Upper lobe of left lung (tissue), 6 donors: Measurements from ENCODE around the gene PTGDR2. TPM values are rescaled to one million over a fixed set of nuclear protein-coding genes. Genes with fewer than 3 reads are reported as not detected.
A peak's percentile ranks its signal among the peaks of the same experiment; 100 is the strongest.

ENCODE experiments used
- ATAC-seq, 2 donors: fragments of 200-7000 bp; cut with Tn5 transposase; one replicate each; pipeline ENCODE4 v1.9.1; 2022; ENCODE audit warnings: mild to moderate bottlenecking in 2 of 2, moderate library complexity in 2 of 2; ENCODE audit not compliant: low FRiP score in 2 of 2
- DNase-seq, 2 donors: peaks; one replicate each; pipeline ENCODE4 v3.0.0-alpha.2; 2019 to 2020
- H3K27ac ChIP-seq, 4 donors: fragments of 200-600 bp; sonication (generic); one replicate each; pipeline ENCODE4 v1.5.1; 2016 to 2019
- H3K27me3 ChIP-seq, 4 donors: fragments of 200-600 bp; sonication (generic); one replicate each; pipeline ENCODE4 v1.5.1; 2017 to 2019
- H3K36me3 ChIP-seq, 4 donors: fragments of 200-600 bp; sonication (generic); one replicate each; pipeline ENCODE4 v1.5.1; 2016 to 2019
- H3K4me1 ChIP-seq, 4 donors: fragments of 200-600 bp; sonication (generic); one replicate each; pipeline ENCODE4 v1.5.1; 2018 to 2019
- H3K4me3 ChIP-seq, 4 donors: fragments of 200-600 bp; sonication (generic); one replicate each; pipeline ENCODE4 v1.5.1; 2017 to 2019; ENCODE audit warnings: mild to moderate bottlenecking in 2 of 4, moderate library complexity in 1 of 4
- H3K9me3 ChIP-seq, 4 donors: fragments of 200-600 bp; sonication (generic); one replicate each; pipeline ENCODE4 v1.5.1; 2018 to 2019
- CTCF ChIP-seq, 6 experiments: fragments of 450-650 bp in 4 of 6; fragments of 200-600 bp in 2 of 6; sonication (generic) in 2 of 6; IDR thresholded peaks; one replicate each; pipeline ENCODE4 v1.5.1; 2016 to 2019; ENCODE audit warnings: antibody characterized with exemption in 6 of 6
- EP300 ChIP-seq, 4 donors: sonication (generic); formaldehyde crosslinking; IDR thresholded peaks; one replicate each; pipeline ENCODE4 v1.5.1; 2017; ENCODE audit warnings: antibody characterized with exemption in 4 of 4, control low read depth in 2 of 4
- POLR2A ChIP-seq, 4 donors: fragments of 450-650 bp; IDR thresholded peaks; one replicate each; pipeline ENCODE4 v1.5.1; 2016 to 2017; ENCODE audit warnings: antibody characterized with exemption in 4 of 4, mild to moderate bottlenecking in 2 of 4
- POLR2AphosphoS5 ChIP-seq, 2 donors: sonication (generic); formaldehyde crosslinking; IDR thresholded peaks; one replicate each; pipeline ENCODE4 v1.5.1; 2017; ENCODE audit warnings: antibody characterized with exemption in 2 of 2
- WGBS, 2 donors: methylation state at CpG; one replicate each; pipeline ENCODE4 v1.1.5; 2017 to 2018; 5-methylcytosine and 5-hydroxymethylcytosine counted together
- total RNA-seq, 6 donors: library from RNA; depleted of rRNA in 4 of 6; stranded (reverse); fragments of >200 nt in 4 of 6; gene quantifications; one replicate each; pipeline versions ENCODE4 v1.1.0 to v1.2.1, GENCODE V29; 2016 to 2021
- donor health status: DM: no; HTN: no; CAD: no; lungs with moderate emphysema.
- donor health status: DM: no; HTN: yes; CAD: no; lungs with severe emphysema.

PTGDR2 gene
- total RNA-seq, 6 donors from 2014 or later = 0.49 to 1.5 (median 1.1) TPM; not detected in 2

- DNase-seq (no peak), ATAC-seq (no peak)
- H3K27me3 ChIP-seq = no peaks in the 10 kb centered on the region
- H3K27ac ChIP-seq = no peak overlapping the region
- peaks cover 5 to 9% (median 7%) of the 10 kb centered on the region in 4 donors for H3K4me1 ChIP-seq
- H3K36me3 ChIP-seq = peaks cover 61 to 86% (median 78%) of the 10 kb centered on the region in 4 donors
- TF ChIP-seq POLR2AphosphoS5 (IDR thresholded peaks at IDR 0.05) = no peak
- no peak for TF ChIP-seq POLR2A (IDR thresholded peaks at IDR 0.05)
- TF ChIP-seq CTCF (IDR thresholded peaks at IDR 0.05) = no peak
- no peak for TF ChIP-seq EP300 (IDR thresholded peaks at IDR 0.05)
- no peak overlapping the region for H3K4me3 ChIP-seq
- H3K9me3 ChIP-seq = no peaks in the 10 kb centered on the region
- 65 to 83% methylated on average over 4 of the region's 4 CpGs for WGBS, 2 donors
Measured at GRCh38 chr11:60899977-60900376, 44.2 kb upstream of the PTGDR2 start.

GRCh38 chr11:60899046-60899936 lies 43.5 kb upstream of the PTGDR2 start:
- Histone ChIP-seq H3K36me3 (peaks cover 61 to 93% (median 83%) of the 10 kb centered on the region in 4 donors), H3K9me3 (no peaks in the 10 kb centered on the region), H3K27ac (no peak overlapping the region), H3K27me3 (no peaks in the 10 kb centered on the region), H3K4me3 (no peak overlapping the region), H3K4me1 (peaks cover 0 to 2% (median under 1%) of the 10 kb centered on the region in 4 donors)
- ATAC-seq = peak; percentile 72 to 84
- WGBS, 2 donors = 62 to 65% methylated on average over 12 of the region's 12 CpGs
- no peak for TF ChIP-seq POLR2AphosphoS5 (IDR thresholded peaks at IDR 0.05)
- no peak for TF ChIP-seq EP300 (IDR thresholded peaks at IDR 0.05)
- TF ChIP-seq CTCF (IDR thresholded peaks at IDR 0.05) = peak; percentile 81 to 96 (median 88)
- TF ChIP-seq POLR2A (IDR thresholded peaks at IDR 0.05) = no peak
- peak in 1 of 2 donors; percentile 55 for DNase-seq

GRCh38 chr11:60897496-60897895 lies 41.7 kb upstream of the PTGDR2 start:
- peaks cover 61 to 99% (median 82%) of the 10 kb centered on the region in 4 donors for H3K36me3 ChIP-seq
- TF ChIP-seq CTCF (IDR thresholded peaks at IDR 0.05) = no peak
- no peak for TF ChIP-seq POLR2A (IDR thresholded peaks at IDR 0.05)
- TF ChIP-seq POLR2AphosphoS5 (IDR thresholded peaks at IDR 0.05) = no peak
- TF ChIP-seq EP300 (IDR thresholded peaks at IDR 0.05) = no peak
- no peak for DNase-seq

DNA sequence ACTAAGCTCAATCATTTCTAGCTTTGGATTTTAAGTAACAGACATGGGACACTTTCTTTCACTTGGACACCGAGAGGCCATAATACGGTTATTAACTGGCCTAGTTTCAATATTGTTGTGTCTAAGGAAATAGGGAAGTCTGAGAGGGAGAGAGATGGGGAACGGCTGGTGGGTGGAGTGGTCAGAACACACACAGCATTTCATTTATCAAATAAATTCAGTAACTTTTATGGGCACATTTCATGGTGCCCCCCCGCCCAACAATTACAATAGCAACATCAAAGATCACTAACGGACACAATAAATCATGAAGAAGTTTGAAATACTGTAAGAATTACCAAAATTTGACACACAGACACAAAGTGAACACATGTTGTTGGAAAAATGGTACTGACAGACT lies 39.9 kb upstream of the PTGDR2 start:
- no peak overlapping the region for H3K4me3 ChIP-seq
- peaks cover 0 to 2% (median 0%) of the 10 kb centered on the region in 4 donors for H3K4me1 ChIP-seq
- H3K27ac ChIP-seq = no peak overlapping the region
- H3K9me3 ChIP-seq = no peaks in the 10 kb centered on the region
- ATAC-seq (peak in 1 of 2 donors; percentile 42), DNase-seq (no peak)
- WGBS, 2 donors = 69 to 84% methylated on average over 5 of the region's 5 CpGs
- TF ChIP-seq POLR2AphosphoS5 (IDR thresholded peaks at IDR 0.05) (no peak), POLR2A (IDR thresholded peaks at IDR 0.05) (no peak), EP300 (IDR thresholded peaks at IDR 0.05) (no peak), CTCF (IDR thresholded peaks at IDR 0.05) (no peak)
- H3K27me3 ChIP-seq = no peaks in the 10 kb centered on the region
- peaks cover 44 to 95% (median 65%) of the 10 kb centered on the region in 4 donors for H3K36me3 ChIP-seq

More at GRCh38 chr11:60897496-60897895, 41.7 kb upstream of the PTGDR2 start:
- ATAC-seq = no peak
- H3K27ac ChIP-seq = no peak overlapping the region
- no peaks in the 10 kb centered on the region for H3K27me3 ChIP-seq
- no peaks in the 10 kb centered on the region for H3K4me1 ChIP-seq
- 95 to 96% methylated on average over 4 of the region's 4 CpGs for WGBS, 2 donors
- H3K4me3 ChIP-seq = no peak overlapping the region
- H3K9me3 ChIP-seq = no peaks in the 10 kb centered on the region
